GM18867 (cell line): ENCODE data around the gene AHI1.
"Not testable (repeated sequence)": the region's sequence is repeated elsewhere in the genome, so short reads cannot be mapped to it uniquely, and the experiment has no call there.

Experiments
- ATAC-seq: cut with Tn5 transposase; IDR thresholded peaks from one replicate; pipeline ENCODE4 v1.9.1; 2021; ENCODE audit warnings: mild to moderate bottlenecking, moderate library complexity; ENCODE audit not compliant: unreplicated experiment

AHI1 gene

GRCh38 chr6:135270676-135271536, 226.6 kb downstream of the AHI1 start:
- no peak for ATAC-seq

GRCh38 chr6:135269481-135269891, 228.1 kb downstream of the AHI1 start:
- ATAC-seq, result no peak

GRCh38 chr6:135268740-135269139, 228.8 kb downstream of the AHI1 start:
- no peak for ATAC-seq

- ATAC-seq, result no peak
Observed at GRCh38 chr6:135268263-135268662, 229.3 kb downstream of the AHI1 start.

- ATAC-seq, result no peak
Observed at GRCh38 chr6:135267085-135267484, 230.5 kb downstream of the AHI1 start.

- no peak for ATAC-seq
Observed at GRCh38 chr6:135266675-135267074, 230.9 kb downstream of the AHI1 start.

- no peak for ATAC-seq
Observed at GRCh38 chr6:135265278-135265677, 232.3 kb downstream of the AHI1 start.

- no peak for ATAC-seq
Observed at GRCh38 chr6:135261872-135262725, 235.4 kb downstream of the AHI1 start.

GRCh38 chr6:135260612-135261011, 236.9 kb downstream of the AHI1 start:
- no peak for ATAC-seq

GRCh38 chr6:135258970-135259369, 238.6 kb downstream of the AHI1 start:
- ATAC-seq, result no peak

- ATAC-seq, result no peak
Observed at GRCh38 chr6:135257631-135258405, 239.7 kb downstream of the AHI1 start.

- ATAC-seq, result no peak
Observed at GRCh38 chr6:135256866-135257265, 240.7 kb downstream of the AHI1 start.

- ATAC-seq, result no peak
Observed at GRCh38 chr6:135254471-135254870, 243.1 kb downstream of the AHI1 start.

- no peak for ATAC-seq
Observed at GRCh38 chr6:135251498-135252441, 245.8 kb downstream of the AHI1 start.

GRCh38 chr6:135250751-135251497, 246.6 kb downstream of the AHI1 start:
- no peak for ATAC-seq

GRCh38 chr6:135250234-135250633, 247.3 kb downstream of the AHI1 start:
- no peak for ATAC-seq

GRCh38 chr6:135246412-135247012, 251.0 kb downstream of the AHI1 start:
- not testable (repeated sequence) for ATAC-seq

- ATAC-seq, result no peak
Observed at GRCh38 chr6:135244805-135245204, 252.7 kb downstream of the AHI1 start.
